Erythroblast (primary cell): Measurements from ENCODE around the gene CRYBG2.

ENCODE experiments used
- GATA1 ChIP-seq: IDR thresholded peaks from 2 replicates; pipeline ENCODE4 v1.6.1; 2011; ENCODE audit warnings: low read depth, mild to moderate bottlenecking, control low read depth, low read length, moderate library complexity
- POLR2A ChIP-seq: IDR thresholded peaks from 2 replicates; pipeline ENCODE4 v1.6.1; 2011; ENCODE audit warnings: mild to moderate bottlenecking, low read length

- TF ChIP-seq POLR2A (no peak), GATA1 (no peak)
Measured at GRCh38 chr1:26389604-26390247, 35.8 kb upstream of the CRYBG2 start.
